Nasal cavity respiratory epithelium epithelial cell of viscerocranial mucosa (primary cell): ENCODE results near the gene NES. TPM values are rescaled to one million over a fixed set of nuclear protein-coding genes. Genes with fewer than 3 reads are reported as not detected.

Source experiments
- total RNA-seq: library from RNA; depleted of rRNA; stranded (reverse); fragments of >200 nt; gene quantifications from 2 replicates; pipeline ENCODE4 v1.2.3, GENCODE V29; 2014

NES gene, protein sequence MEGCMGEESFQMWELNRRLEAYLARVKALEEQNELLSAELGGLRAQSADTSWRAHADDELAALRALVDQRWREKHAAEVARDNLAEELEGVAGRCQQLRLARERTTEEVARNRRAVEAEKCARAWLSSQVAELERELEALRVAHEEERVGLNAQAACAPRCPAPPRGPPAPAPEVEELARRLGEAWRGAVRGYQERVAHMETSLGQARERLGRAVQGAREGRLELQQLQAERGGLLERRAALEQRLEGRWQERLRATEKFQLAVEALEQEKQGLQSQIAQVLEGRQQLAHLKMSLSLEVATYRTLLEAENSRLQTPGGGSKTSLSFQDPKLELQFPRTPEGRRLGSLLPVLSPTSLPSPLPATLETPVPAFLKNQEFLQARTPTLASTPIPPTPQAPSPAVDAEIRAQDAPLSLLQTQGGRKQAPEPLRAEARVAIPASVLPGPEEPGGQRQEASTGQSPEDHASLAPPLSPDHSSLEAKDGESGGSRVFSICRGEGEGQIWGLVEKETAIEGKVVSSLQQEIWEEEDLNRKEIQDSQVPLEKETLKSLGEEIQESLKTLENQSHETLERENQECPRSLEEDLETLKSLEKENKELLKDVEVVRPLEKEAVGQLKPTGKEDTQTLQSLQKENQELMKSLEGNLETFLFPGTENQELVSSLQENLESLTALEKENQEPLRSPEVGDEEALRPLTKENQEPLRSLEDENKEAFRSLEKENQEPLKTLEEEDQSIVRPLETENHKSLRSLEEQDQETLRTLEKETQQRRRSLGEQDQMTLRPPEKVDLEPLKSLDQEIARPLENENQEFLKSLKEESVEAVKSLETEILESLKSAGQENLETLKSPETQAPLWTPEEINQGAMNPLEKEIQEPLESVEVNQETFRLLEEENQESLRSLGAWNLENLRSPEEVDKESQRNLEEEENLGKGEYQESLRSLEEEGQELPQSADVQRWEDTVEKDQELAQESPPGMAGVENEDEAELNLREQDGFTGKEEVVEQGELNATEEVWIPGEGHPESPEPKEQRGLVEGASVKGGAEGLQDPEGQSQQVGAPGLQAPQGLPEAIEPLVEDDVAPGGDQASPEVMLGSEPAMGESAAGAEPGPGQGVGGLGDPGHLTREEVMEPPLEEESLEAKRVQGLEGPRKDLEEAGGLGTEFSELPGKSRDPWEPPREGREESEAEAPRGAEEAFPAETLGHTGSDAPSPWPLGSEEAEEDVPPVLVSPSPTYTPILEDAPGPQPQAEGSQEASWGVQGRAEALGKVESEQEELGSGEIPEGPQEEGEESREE (N-terminal part only)
- total RNA-seq, result under 0.01 and 0.14 TPM in 2 replicates

DNA sequence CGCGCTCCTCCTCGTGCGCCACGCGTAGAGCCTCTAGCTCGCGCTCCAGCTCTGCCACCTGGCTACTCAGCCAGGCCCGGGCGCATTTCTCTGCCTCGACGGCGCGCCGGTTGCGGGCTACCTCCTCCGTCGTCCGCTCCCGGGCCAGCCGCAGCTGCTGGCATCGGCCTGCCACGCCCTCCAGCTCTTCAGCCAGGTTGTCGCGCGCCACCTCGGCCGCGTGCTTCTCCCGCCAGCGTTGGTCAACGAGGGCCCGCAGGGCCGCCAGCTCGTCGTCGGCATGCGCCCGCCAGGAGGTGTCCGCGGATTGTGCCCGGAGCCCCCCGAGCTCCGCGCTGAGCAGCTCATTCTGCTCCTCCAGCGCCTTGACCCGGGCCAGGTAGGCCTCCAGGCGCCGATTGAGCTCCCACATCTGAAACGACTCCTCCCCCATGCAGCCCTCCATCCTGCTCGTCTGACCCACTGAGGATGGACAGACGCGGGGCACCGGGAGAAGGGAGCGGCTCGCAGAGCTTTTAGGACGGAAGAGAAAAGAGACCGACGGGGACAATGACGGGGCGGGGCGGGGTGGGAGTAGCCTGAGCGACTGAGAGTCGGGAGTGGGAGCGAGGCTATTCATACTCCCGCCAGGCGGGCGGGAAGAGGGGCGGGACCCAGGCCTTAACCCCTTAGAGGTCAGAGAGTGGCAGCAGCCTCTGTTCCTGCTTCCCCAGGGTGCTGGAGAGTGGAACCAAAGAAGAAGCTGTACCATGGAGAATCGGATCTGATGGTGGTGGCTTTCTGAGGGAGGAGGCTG is at the start of gene NES:
Gene NES, minus strand, starts transcription at position 588 of the 796 bp plus-strand sequence. Its CDS starts 143 bp downstream, at position 445.

GRCh38 chr1:156705321-156705917 is 28.2 kb upstream of the NES start, which contains the start of gene CRABP2:
Gene CRABP2 (minus strand): TSS chr1:156705583. CDS start chr1:156705446, 137 bp downstream.

GRCh38 chr1:156641761-156642264 is 35.4 kb downstream of the NES start, which contains the start of gene BCAN:
Gene BCAN (plus strand): TSS chr1:156642117. CDS start chr1:156646055, 3,938 bp downstream.

DNA sequence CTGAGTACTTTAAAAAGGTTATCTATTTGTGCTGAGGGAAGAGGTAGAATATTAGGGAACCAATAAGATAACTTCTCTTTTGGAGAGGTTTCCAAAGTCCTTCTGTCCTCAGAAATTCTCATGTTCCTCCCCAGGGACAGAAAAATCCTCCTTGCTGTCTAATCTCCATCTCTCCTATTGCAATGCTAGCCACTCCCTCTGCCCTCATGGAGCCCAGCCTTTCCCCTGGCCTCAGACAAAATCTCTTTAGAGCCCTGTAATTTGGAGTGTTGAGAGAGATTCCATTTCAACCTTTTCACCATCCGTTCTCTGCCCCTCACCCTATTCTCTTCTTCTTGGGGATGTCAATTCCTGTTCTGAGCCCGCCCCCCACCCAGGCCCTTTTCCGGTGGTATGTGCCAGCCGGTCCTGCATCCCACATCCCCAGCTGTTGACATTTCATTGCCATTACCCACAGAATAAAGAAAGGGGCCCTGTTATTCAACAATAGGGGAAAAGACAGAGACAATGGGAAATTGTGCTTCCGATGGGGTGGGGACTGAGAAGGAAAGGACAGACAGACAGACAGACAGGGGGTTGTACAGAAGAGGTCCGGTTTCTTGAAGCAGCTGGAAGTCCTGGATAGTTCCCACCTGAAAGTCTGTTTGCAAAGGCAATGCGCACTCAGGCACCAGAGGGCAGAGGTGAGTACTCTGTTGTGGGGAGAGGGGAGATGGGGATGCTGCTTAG is 58.2 kb downstream of the NES start, which contains the start of gene HAPLN2:
Gene HAPLN2, plus strand, starts transcription at position 563 of the 729 bp plus-strand sequence. CDS start 4,076 bp downstream, outside the sequence.

Other genes with a start within 250 kb of the NES start
- gene MEF2D, start 176.6 kb downstream of the NES start, total RNA-seq, result 4.8 and 10.3 TPM in 2 replicates
- 0.07 and 0.34 TPM in 2 replicates for gene IQGAP3, start 104.8 kb downstream of the NES start, total RNA-seq
- not detected in 2 replicates for gene TTC24, start 97.7 kb downstream of the NES start, total RNA-seq
- gene NAXE, start 85.6 kb downstream of the NES start, total RNA-seq, result 68.5 and 102 TPM in 2 replicates
- 31.4 and 39.7 TPM in 2 replicates for gene GPATCH4, start 75.9 kb downstream of the NES start, total RNA-seq
- not detected in 2 replicates for gene HAPLN2, start 58.0 kb downstream of the NES start, total RNA-seq
- not detected in 2 replicates for gene BCAN, start 35.3 kb downstream of the NES start, total RNA-seq
- 22.9 and 141 TPM in 2 replicates for gene CRABP2, start 28.2 kb upstream of the NES start, total RNA-seq
- gene METTL25B, start 51.1 kb upstream of the NES start, total RNA-seq, result 19.5 and 20.8 TPM in 2 replicates
- 10.9 and 17.9 TPM in 2 replicates for gene ISG20L2, start 51.4 kb upstream of the NES start, total RNA-seq
- 34.2 and 45.5 TPM in 2 replicates for gene MRPL24, start 63.7 kb upstream of the NES start, total RNA-seq
- 206 and 355 TPM in 2 replicates for gene HDGF, start 74.3 kb upstream of the NES start, total RNA-seq
- 15.4 and 23.1 TPM in 2 replicates for gene PRCC, start 90.1 kb upstream of the NES start, total RNA-seq
- 1.7 and 2.1 TPM in 2 replicates for gene SH2D2A, start 139.4 kb upstream of the NES start, total RNA-seq
- gene INSRR, start 181.7 kb upstream of the NES start, total RNA-seq, result not detected in 2 replicates
- under 0.01 TPM in 1 of 2 replicates, not detected in the other for gene NTRK1, start 183.5 kb upstream of the NES start, total RNA-seq
- 1.7 and 3.5 TPM in 2 replicates for gene PEAR1, start 216.3 kb upstream of the NES start, total RNA-seq
- gene LRRC71, start 243.2 kb upstream of the NES start, total RNA-seq, result not detected in 2 replicates